K562 (cell line): ENCODE results near the gene RETREG2. TPM values are rescaled to one million over a fixed set of nuclear protein-coding genes. Genes with fewer than 3 reads are reported as not detected.
A peak's percentile ranks its signal among the peaks of the same experiment; 100 is the strongest.

Experiments used
- ATAC-seq: fragments of 200-7000 bp; cut with Tn5 transposase; 3 replicates; pipeline ENCODE4 v1.9.1; 2020; ENCODE audit warnings: moderate library complexity
- BruUV-seq: library from RNA; stranded (reverse); fragments of 400-500 nt; replicated peaks from 2 replicates; lab custom pipeline; 2021; lab: Mats Ljungman, UMichigan
- CTCF ChIA-PET: fragments of 300-600 bp; formaldehyde crosslinking; extraction: SDS; loops from one replicate; lab custom pipeline; 2021; ENCODE audit warnings: low intra/inter-chr PET ratio; lab: Yijun Ruan, JAX
- POLR2A ChIA-PET: fragments of 300-600, 350-650 bp; sonication (Branson Sonifier 250); formaldehyde crosslinking; extraction: SDS; loops from one replicate; lab custom pipeline; 2021; ENCODE audit warnings: antibody characterized with exemption, inconsistent platforms; lab: Yijun Ruan, JAX
- DNase-seq, 4 experiments: peaks; one replicate each; pipeline versions ENCODE4 v3.0.0 to v3.0.0-alpha.2; 2011 to 2018; ENCODE audit warnings: low spot score in 3 of 4, mixed read lengths in 3 of 4; ENCODE audit errors: extremely low read depth in 1 of 4
- FAIRE-seq: peaks from 2 replicates; lab custom pipeline; 2011; peaks lifted over from hg19 to GRCh38; lab: Jason Lieb, UNC
- H2AFZ ChIP-seq: 2 replicates; pipeline ENCODE4 v1.6.0; 2011; ENCODE audit warnings: low read depth, low read length, control low read depth, inconsistent platforms
- H3K27ac ChIP-seq: fragments of 200-600 bp; 3 replicates; pipeline ENCODE4 v1.8.0; 2011; ENCODE audit warnings: low read depth, mild to moderate bottlenecking, control low read depth, inconsistent platforms, low read length, moderate library complexity, mixed read lengths; ENCODE audit errors: extremely low read depth
- H3K27me3 ChIP-seq, 2 experiments: fragments of 300-600 bp in 1 of 2; 2 replicates in 1 of 2; 3 replicates in 1 of 2; pipeline versions ENCODE4 v1.6.0 to v1.8.0; 2011; ENCODE audit warnings: inconsistent platforms in 2 of 2, low read length in 2 of 2, mild to moderate bottlenecking in 1 of 2, mixed read lengths in 1 of 2, moderate library complexity in 1 of 2; ENCODE audit not compliant: control insufficient read depth in 2 of 2, insufficient read depth in 2 of 2
- H3K36me3 ChIP-seq: fragments of 300-600 bp; 3 replicates; pipeline ENCODE4 v1.8.0; 2011; ENCODE audit warnings: mild to moderate bottlenecking, low read length, inconsistent platforms; ENCODE audit not compliant: control insufficient read depth, insufficient read depth
- H3K4me1 ChIP-seq, 2 experiments: fragments of 200-600 bp in 1 of 2; replicated peaks in 1 of 2; 2 replicates in 1 of 2; 3 replicates in 1 of 2; pipeline versions ENCODE4 v1.5.1 to v1.8.0; 2011; ENCODE audit warnings: inconsistent platforms in 2 of 2, low read length in 2 of 2, mild to moderate bottlenecking in 1 of 2, mixed read lengths in 1 of 2, moderate library complexity in 1 of 2; ENCODE audit not compliant: control insufficient read depth in 2 of 2, insufficient read depth in 2 of 2
- H3K4me2 ChIP-seq: 2 replicates; pipeline ENCODE4 v1.6.1; 2011; ENCODE audit warnings: low read length, control low read depth, inconsistent platforms, mixed read lengths; ENCODE audit not compliant: insufficient read depth
- H3K4me3 ChIP-seq: fragments of 200-600 bp; sonication (generic), shearing (Covaris generic); 2 replicates; pipeline ENCODE4 v1.5.1; 2016; ENCODE audit warnings: control low read depth, inconsistent platforms
- H3K79me2 ChIP-seq: fragments of 200-600 bp; 3 replicates; pipeline ENCODE4 v1.8.0; 2011; ENCODE audit warnings: low read length, inconsistent platforms; ENCODE audit not compliant: control insufficient read depth, insufficient read depth
- H3K9ac ChIP-seq, 2 experiments: 2 replicates each; pipeline versions ENCODE4 v1.6.0 to v1.6.1; 2011; ENCODE audit warnings: low read depth in 2 of 2, low read length in 2 of 2, control low read depth in 1 of 2, inconsistent platforms in 1 of 2, mild to moderate bottlenecking in 1 of 2, mixed read lengths in 1 of 2; ENCODE audit not compliant: insufficient read depth in 1 of 2
- H3K9me1 ChIP-seq: one replicate; pipeline ENCODE4 v1.6.0; 2011; ENCODE audit warnings: inconsistent platforms, mild to moderate bottlenecking, low read length, moderate library complexity; ENCODE audit not compliant: control insufficient read depth, insufficient read depth
- H3K9me3 ChIP-seq: replicated peaks from 2 replicates; pipeline ENCODE4 v1.5.1; 2011; ENCODE audit warnings: low read depth, low read length, inconsistent platforms; ENCODE audit not compliant: control insufficient read depth, insufficient read depth
- H4K20me1 ChIP-seq: replicated peaks from 2 replicates; pipeline ENCODE4 v1.6.1; 2011; ENCODE audit warnings: low read length, inconsistent platforms, mixed read lengths; ENCODE audit not compliant: control insufficient read depth, insufficient read depth
- ARID1B ChIP-seq: fragments of 450-650 bp; IDR thresholded peaks from 2 replicates; pipeline ENCODE4 v1.6.1; 2016; ENCODE audit warnings: antibody characterized with exemption, mild to moderate bottlenecking, inconsistent platforms
- BHLHE40 ChIP-seq: IDR thresholded peaks from 2 replicates; pipeline ENCODE4 v1.6.1; 2011; ENCODE audit warnings: low read length, improper control_type of control experiment
- CBFA2T2 ChIP-seq: fragments of 450-650 bp; conservative IDR thresholded peaks from 2 replicates; pipeline ENCODE4 v1.6.1; 2017; ENCODE audit warnings: mild to moderate bottlenecking
- CBFA2T3 ChIP-seq: fragments of 450-650 bp; IDR thresholded peaks from 2 replicates; pipeline ENCODE4 v1.6.1; 2017
- CXXC5 ChIP-seq: fragments of 250-450 bp; sonication (Bioruptor Pico); IDR thresholded peaks from 2 replicates; pipeline ENCODE4 v1.8.0; 2022; ENCODE audit warnings: inconsistent platforms, mild to moderate bottlenecking, moderate library complexity
- KLF16 ChIP-seq: IDR thresholded peaks from 2 replicates; pipeline ENCODE4 v1.6.1; 2016; ENCODE audit warnings: antibody characterized with exemption
- NBN ChIP-seq: fragments of 450-650 bp; IDR thresholded peaks from 2 replicates; pipeline ENCODE4 v1.6.1; 2016; ENCODE audit warnings: low read depth, mild to moderate bottlenecking
- NUFIP1 ChIP-seq: fragments of 450-650 bp; IDR thresholded peaks from 2 replicates; pipeline ENCODE4 v1.6.1; 2018; ENCODE audit not compliant: partially characterized antibody
- POLR2A ChIP-seq: fragments of 450-650 bp; conservative IDR thresholded peaks from 2 replicates; pipeline ENCODE4 v1.6.1; 2016
- PRDM10 ChIP-seq: fragments of 450-650 bp; IDR thresholded peaks from 2 replicates; pipeline ENCODE4 v1.6.1; 2018; ENCODE audit not compliant: partially characterized antibody
- RCOR1 ChIP-seq, 2 experiments: IDR thresholded peaks; 2 replicates each; pipeline ENCODE4 v1.6.1; 2012; ENCODE audit warnings: low read depth in 2 of 2, low read length in 2 of 2, borderline replicate concordance in 1 of 2, improper control_type of control experiment in 1 of 2
- SOX6 ChIP-seq: fragments of 450-650 bp; IDR thresholded peaks from 2 replicates; pipeline ENCODE4 v1.6.1; 2014; ENCODE audit warnings: mild to moderate bottlenecking
- TCF3 ChIP-seq: sonication (generic); formaldehyde crosslinking; IDR thresholded peaks from 2 replicates; pipeline ENCODE4 v1.4.0; 2020; ENCODE audit warnings: mild to moderate bottlenecking, missing genetic modification reagents
- ZC3H11A ChIP-seq: IDR thresholded peaks from 2 replicates; pipeline ENCODE4 v1.6.1; 2012; ENCODE audit warnings: low read depth, low read length, improper control_type of control experiment
- ZNF507 ChIP-seq: conservative IDR thresholded peaks from 2 replicates; pipeline ENCODE4 v1.6.1; 2017; ENCODE audit warnings: missing genetic modification characterization, missing compliant biosample characterization
- ZNF586 ChIP-seq: fragments of 450-650 bp; formaldehyde crosslinking; conservative IDR thresholded peaks from 2 replicates; pipeline ENCODE4 v1.4.0; 2020; ENCODE audit warnings: mild to moderate bottlenecking, moderate library complexity
- ZNF707 ChIP-seq: fragments of 250-450 bp; sonication (Bioruptor Pico); conservative IDR thresholded peaks from 2 replicates; pipeline ENCODE4 v1.8.0; 2022; ENCODE audit warnings: inconsistent platforms, mild to moderate bottlenecking, moderate library complexity
- ZZZ3 ChIP-seq: fragments of 450-650 bp; IDR thresholded peaks from 2 replicates; pipeline ENCODE4 v1.6.1; 2016; ENCODE audit warnings: antibody characterized with exemption, mild to moderate bottlenecking, moderate library complexity
- WGBS: fragments of 100-300 bp; shearing (Covaris generic); methylation state at CpG from one replicate; pipeline ENCODE4 v1.1.6; 2016; ENCODE audit warnings: low coverage, mixed read lengths; ENCODE audit not compliant: insufficient coverage; ENCODE audit errors: missing lambda C conversion rate; 5-methylcytosine and 5-hydroxymethylcytosine counted together
- in situ Hi-C: fragments of 300-500 bp; cut with MboI; formaldehyde crosslinking; loops from 4 replicates; pipeline ENCODE4 v1.15.0; 2018; ENCODE audit warnings: inconsistent platforms, mixed read lengths
- intact Hi-C: fragments of 100-400 bp; cut with micrococcal nuclease; formaldehyde crosslinking; loops from 2 replicates; pipeline ENCODE4 v1.14.2; 2022
- polyA plus RNA-seq, 8 experiments: library from polyadenylated mRNA; depleted of rRNA in 4 of 8; stranded (reverse) in 5 of 8; unstranded in 3 of 8; fragments of >200 nt; fragmentation: Nextera tagmentation in 2 of 8; fragmentation: Illumina TruSeq in 1 of 8; extraction: Ambion mirVana in 2 of 8; extraction: Trizol in 1 of 8; gene quantifications; 2 replicates each; pipeline versions ENCODE4 v1.2.1 to v1.2.3, GENCODE V29; 2011 to 2014; ENCODE audit warnings: inconsistent platforms in 1 of 8, missing spikeins in 1 of 8
- total RNA-seq, 7 experiments: library from RNA; depleted of rRNA in 6 of 7; stranded (reverse); fragments of >200 nt in 6 of 7; fragmentation: Illumina TruSeq in 2 of 7; extraction: Trizol in 2 of 7; gene quantifications; 2 replicates each; pipeline versions ENCODE4 v1.2.1 to v1.2.3, GENCODE V29; 2011 to 2021; ENCODE audit warnings: low replicate concordance in 1 of 7
- TF ChIP-seq, protein P1 (sequence below): sonication (generic); formaldehyde crosslinking; IDR thresholded peaks from 2 replicates; pipeline ENCODE4 v1.9.0; 2022; ENCODE audit warnings: mild to moderate bottlenecking, missing genetic modification reagents
- TF ChIP-seq, protein P2 (sequence below): fragments of 250-450 bp; sonication (Bioruptor Pico); IDR thresholded peaks from 2 replicates; pipeline ENCODE4 v1.8.0; 2021; ENCODE audit warnings: moderate library complexity, mild to moderate bottlenecking, inconsistent platforms
- TF ChIP-seq, protein P3 (sequence below), 2 experiments: IDR thresholded peaks; 2 replicates each; pipeline ENCODE4 v1.6.1; 2011; ENCODE audit warnings: borderline replicate concordance in 1 of 2, control low read depth in 1 of 2, low read depth in 1 of 2, low read length in 1 of 2, mild to moderate bottlenecking in 1 of 2, mixed read lengths in 1 of 2, moderate library complexity in 1 of 2; ENCODE audit not compliant: insufficient read depth in 1 of 2, insufficient read length in 1 of 2, poor library complexity in 1 of 2, severe bottlenecking in 1 of 2; ENCODE audit errors: extremely low read depth in 1 of 2

Gene RETREG2
- total and polyA plus RNA-seq, 9 of the 15 experiments (the other 6 are each of a cell fraction or from before 2014, with no cell fraction given): 4.9 to 40.1 (median 19.2) TPM

DNA sequence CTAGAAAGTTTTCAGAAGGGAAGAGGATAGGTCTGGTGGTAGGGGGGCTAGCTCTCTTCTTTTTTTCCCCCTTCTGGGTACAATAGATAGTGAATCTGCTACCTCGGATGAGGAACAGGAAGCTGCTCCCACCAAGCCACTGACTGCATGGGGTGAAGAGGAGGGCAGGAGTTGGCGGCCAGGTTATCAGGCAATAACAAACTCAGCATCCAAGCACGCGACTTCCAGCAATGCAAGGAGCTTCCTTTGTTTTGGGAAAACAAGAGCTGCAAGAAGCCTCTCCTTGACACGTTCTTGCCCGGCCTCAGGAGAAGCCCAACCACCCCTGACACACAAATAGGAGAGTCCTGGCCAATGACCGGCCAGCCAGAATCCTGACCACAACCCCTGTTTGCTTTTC lies 49.7 kb upstream of the RETREG2 start:
- Histone ChIP-seq H3K36me3 (no peaks in the 10 kb centered on the region), H2AFZ (no peak overlapping the region), H3K27ac (no peak overlapping the region), H3K4me1 (peaks cover 21 to 35% of the 10 kb centered on the region in 2 experiments), H4K20me1 (no peaks in the 10 kb centered on the region), H3K9me1 (peaks cover 3% of the 10 kb centered on the region), H3K79me2 (no peaks in the 10 kb centered on the region), H3K4me3 (no peak overlapping the region), H3K4me2 (peak overlapping the region; percentile 30), H3K27me3 (no peaks in the 10 kb centered on the region), H3K9ac (no peak overlapping the region), H3K9me3 (no peaks in the 10 kb centered on the region)
- DNase-seq (peak; percentile 16 to 67 (median 29)), ATAC-seq (peak; percentile 37), FAIRE-seq (no peak)
- intact Hi-C loops (no loop called here), in situ Hi-C loops (no loop called here)
- no TSS peak for BruUV-seq
- POLR2A ChIA-PET: no interaction called here
- CTCF ChIA-PET: no interaction called here
- 0% methylated on average over 7 of the region's 7 CpGs for WGBS
- TF ChIP-seq BHLHE40 (peak; percentile 73; the same call in 1 of the 2 replicates), RCOR1 (IDR thresholded peaks at IDR 0.05; ENCODE audit: borderline replicate concordance in 1 of 2, low read depth in 2 of 2, low read length in 2 of 2) (0 out of 4 replicates have a peak, but pooled peaks of 1 of the 2 experiments have one; percentile 28), ZNF707 (CRISPR knock-in tag) (no peak), ARID1B (peak; percentile 36; the same call in 1 of the 2 replicates), SOX6 (peak; percentile 43; the same call in 1 of the 2 replicates), ZC3H11A (no peak), POLR2A (no peak), ZNF586 (CRISPR knock-in tag) (no peak), CBFA2T2 (peak; percentile 45), CXXC5 (CRISPR knock-in tag) (0 out of 2 replicates have a peak, but pooled peaks have one; percentile 15), ZZZ3 (no peak), ZNF507 (tag) (no peak), PRDM10 (peak; percentile 80), CBFA2T3 (peak; percentile 70), TCF3 (peak; percentile 40), KLF16 (0 out of 2 replicates have a peak, but pooled peaks have one; percentile 19), NBN (no peak), NUFIP1 (no peak)
- TF ChIP-seq, protein P1, sequence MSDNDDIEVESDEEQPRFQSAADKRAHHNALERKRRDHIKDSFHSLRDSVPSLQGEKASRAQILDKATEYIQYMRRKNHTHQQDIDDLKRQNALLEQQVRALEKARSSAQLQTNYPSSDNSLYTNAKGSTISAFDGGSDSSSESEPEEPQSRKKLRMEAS: no peak
- TF ChIP-seq, protein P2, sequence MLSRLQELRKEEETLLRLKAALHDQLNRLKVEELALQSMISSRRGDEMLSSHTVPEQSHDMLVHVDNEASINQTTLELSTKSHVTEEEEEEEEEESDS (CRISPR knock-in tag): no peak
- TF ChIP-seq, protein P3, sequence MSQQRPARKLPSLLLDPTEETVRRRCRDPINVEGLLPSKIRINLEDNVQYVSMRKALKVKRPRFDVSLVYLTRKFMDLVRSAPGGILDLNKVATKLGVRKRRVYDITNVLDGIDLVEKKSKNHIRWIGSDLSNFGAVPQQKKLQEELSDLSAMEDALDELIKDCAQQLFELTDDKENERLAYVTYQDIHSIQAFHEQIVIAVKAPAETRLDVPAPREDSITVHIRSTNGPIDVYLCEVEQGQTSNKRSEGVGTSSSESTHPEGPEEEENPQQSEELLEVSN (IDR thresholded peaks at IDR 0.05; ENCODE audit: borderline replicate concordance in 1 of 2, extremely low read depth in 1 of 2, insufficient read depth in 1 of 2, insufficient read length in 1 of 2, low read depth in 1 of 2, low read length in 1 of 2, poor library complexity in 1 of 2, severe bottlenecking in 1 of 2): peak in 1 of 2 experiments; percentile 49
